IPS-15b (cell line): ENCODE measurements around the gene OS9.
"Not testable (repeated sequence)": the region's sequence is repeated elsewhere in the genome, so short reads cannot be mapped to it uniquely, and the experiment has no call there.

Experiments
- H3K27me3 ChIP-seq: one replicate; pipeline ENCODE4 v1.6.1; 2013; ENCODE audit warnings: low read length; ENCODE audit not compliant: control insufficient read depth, insufficient read depth
- H3K36me3 ChIP-seq: one replicate; pipeline ENCODE4 v1.6.1; 2013; ENCODE audit warnings: low read length; ENCODE audit not compliant: control insufficient read depth, insufficient read depth
- H3K4me1 ChIP-seq: one replicate; pipeline ENCODE4 v1.6.1; 2013; ENCODE audit warnings: mild to moderate bottlenecking, low read length; ENCODE audit not compliant: control insufficient read depth, insufficient read depth
- H3K4me3 ChIP-seq: one replicate; pipeline ENCODE4 v1.5.1; 2013; ENCODE audit warnings: low read depth, low read length
- H3K9ac ChIP-seq: one replicate; pipeline ENCODE4 v1.6.1; 2013; ENCODE audit warnings: low read depth, mild to moderate bottlenecking, low read length
- H3K9me3 ChIP-seq: one replicate; pipeline ENCODE4 v1.6.1; 2013; ENCODE audit warnings: mild to moderate bottlenecking, low read length; ENCODE audit not compliant: control insufficient read depth, insufficient read depth

Gene OS9

DNA sequence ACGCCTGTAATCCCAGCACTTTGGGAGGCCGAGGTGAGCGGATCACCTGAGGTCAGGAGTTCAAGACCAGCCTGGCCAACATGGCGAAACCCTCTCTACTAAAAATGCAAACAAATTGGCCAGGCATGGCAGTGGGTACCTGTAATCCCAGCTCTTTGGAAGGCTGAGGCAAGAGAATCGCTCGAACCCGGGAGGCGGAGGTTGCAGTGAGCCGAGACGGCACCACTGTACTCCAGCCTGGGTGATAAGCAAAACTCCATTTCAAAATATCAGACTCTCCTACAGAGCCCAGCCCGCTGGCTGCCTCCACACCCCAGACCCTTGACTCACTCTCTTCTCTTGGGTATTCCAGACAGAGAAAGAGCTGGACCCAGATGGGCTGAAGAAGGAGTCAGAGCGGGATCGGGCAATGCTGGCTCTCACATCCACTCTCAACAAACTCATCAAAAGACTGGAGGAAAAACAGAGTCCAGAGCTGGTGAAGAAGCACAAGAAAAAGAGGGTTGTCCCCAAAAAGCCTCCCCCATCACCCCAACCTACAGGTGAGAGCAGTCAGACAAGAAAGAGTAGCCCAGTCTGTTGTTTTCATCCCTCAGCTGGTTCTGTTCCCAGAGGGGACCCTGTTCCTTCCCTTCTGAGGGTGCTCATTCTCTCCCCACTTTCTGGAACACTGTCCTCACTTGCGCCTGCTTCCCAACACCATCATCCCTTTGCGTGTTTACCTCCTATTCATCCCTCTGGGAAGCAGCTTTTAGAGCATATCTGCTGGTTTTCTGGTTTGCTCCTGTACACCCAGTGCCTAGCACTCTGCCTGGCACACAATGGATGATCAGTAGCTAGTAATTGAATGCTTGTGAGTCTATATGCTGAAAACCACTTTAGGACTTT is 25.0 kb downstream of the OS9 start:
- Histone ChIP-seq H3K9ac (no peak overlapping the region), H3K4me3 (no peak overlapping the region), H3K4me1 (no peaks in the 10 kb centered on the region), H3K9me3 (no peaks in the 10 kb centered on the region), H3K36me3 (peaks cover 8% of the 10 kb centered on the region), H3K27me3 (peaks cover 11% of the 10 kb centered on the region)

DNA sequence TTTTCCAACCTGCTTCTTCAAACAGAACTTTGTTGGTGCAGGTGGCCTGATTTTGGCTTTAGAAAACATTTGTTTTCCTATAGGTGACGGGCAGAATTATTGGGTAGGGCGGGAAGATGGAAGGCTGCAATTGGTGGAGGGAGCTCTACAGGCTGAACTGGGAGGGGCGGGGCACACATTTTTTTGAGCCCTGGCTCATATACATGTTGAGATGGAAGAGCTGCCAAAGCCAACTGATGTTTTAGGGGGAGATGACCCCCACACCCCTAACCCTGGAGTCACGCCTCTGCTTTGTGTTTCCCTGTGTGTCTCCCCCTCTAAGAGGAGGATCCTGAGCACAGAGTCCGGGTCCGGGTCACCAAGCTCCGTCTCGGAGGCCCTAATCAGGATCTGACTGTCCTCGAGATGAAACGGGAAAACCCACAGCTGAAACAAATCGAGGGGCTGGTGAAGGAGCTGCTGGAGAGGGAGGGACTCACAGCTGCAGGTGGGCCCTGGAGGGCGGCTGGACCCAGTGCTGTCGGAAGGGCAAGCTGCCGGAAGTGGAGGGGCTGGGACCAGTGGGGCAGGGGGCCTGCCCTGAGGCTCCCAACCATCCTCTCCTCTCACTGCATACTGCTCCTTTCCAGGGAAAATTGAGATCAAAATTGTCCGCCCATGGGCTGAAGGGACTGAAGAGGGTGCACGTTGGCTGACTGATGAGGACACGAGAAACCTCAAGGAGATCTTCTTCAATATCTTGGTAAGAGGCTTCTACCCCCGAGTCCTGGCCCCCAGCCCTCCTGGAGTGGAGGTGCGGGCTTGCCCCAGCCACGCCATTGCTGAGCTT is 26.1 kb downstream of the OS9 start:
- Histone ChIP-seq H3K9me3 (no peaks in the 10 kb centered on the region), H3K4me3 (no peak overlapping the region), H3K4me1 (no peaks in the 10 kb centered on the region), H3K36me3 (peaks cover 8% of the 10 kb centered on the region), H3K9ac (no peak overlapping the region), H3K27me3 (peaks cover 22% of the 10 kb centered on the region)

DNA sequence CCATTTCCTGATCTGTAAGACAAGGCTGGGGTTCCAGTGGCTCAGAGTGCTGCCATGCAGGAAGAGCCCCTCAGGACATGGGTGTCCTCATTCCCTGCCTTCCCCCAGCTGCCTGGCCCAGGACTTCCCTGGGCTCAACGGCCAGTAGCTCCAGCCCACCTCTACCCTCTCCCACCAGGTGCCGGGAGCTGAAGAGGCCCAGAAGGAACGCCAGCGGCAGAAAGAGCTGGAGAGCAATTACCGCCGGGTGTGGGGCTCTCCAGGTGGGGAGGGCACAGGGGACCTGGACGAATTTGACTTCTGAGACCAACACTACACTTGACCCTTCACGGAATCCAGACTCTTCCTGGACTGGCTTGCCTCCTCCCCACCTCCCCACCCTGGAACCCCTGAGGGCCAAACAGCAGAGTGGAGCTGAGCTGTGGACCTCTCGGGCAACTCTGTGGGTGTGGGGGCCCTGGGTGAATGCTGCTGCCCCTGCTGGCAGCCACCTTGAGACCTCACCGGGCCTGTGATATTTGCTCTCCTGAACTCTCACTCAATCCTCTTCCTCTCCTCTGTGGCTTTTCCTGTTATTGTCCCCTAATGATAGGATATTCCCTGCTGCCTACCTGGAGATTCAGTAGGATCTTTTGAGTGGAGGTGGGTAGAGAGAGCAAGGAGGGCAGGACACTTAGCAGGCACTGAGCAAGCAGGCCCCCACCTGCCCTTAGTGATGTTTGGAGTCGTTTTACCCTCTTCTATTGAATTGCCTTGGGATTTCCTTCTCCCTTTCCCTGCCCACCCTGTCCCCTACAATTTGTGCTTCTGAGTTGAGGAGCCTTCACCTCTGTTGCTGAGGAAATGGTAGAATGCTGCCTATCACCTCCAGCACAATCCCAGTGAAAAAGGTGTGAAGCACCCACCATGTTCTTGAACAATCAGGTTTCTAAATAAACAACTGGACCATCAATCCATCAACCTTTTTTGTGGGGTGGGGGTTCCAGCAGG is 27.0 kb downstream of the OS9 start:
- Histone ChIP-seq H3K9ac (no peak overlapping the region), H3K27me3 (peaks cover 29% of the 10 kb centered on the region), H3K4me1 (no peaks in the 10 kb centered on the region), H3K36me3 (peaks cover 5% of the 10 kb centered on the region), H3K9me3 (no peaks in the 10 kb centered on the region), H3K4me3 (no peak overlapping the region)

DNA sequence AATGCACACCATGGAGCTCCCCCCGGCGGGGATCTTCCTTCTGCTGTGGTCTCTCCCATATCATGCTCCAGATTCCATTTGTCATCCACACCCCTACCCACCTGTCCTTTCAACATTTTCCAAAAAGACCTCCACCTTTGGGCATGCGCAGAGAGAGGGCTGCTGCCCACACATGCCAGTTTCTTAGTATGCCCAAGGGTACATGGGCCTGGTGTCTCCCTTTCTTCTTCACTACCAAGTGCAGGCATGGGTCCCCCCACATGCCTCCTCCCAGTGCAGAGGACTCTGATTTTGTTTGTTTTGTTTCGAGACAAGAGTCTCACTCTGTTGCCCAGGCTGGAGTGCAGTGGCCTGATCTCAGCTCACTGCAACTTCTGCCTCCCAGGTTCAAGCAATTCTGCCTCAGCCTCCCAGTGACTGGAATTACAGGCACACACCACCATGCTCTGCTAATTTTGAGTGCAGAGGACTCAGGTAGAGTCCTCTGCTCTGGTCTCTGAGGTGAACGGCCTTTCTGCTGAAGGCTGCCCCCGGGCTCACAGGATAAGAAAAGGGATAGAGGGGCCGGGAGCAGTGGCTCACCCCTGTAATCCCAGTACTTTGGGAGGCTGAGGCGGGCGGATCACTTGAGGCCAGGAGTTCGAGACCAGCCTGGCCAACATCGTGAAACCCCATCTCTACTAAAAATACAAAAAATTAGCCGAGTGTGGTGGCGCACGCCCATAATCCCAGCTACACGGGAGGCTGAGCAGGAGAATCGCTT is 28.1 kb downstream of the OS9 start:
- H3K27me3 ChIP-seq, result peaks cover 38% of the 10 kb centered on the region
- H3K36me3 ChIP-seq, H3K9ac ChIP-seq, H3K4me3 ChIP-seq, H3K9me3 ChIP-seq, H3K4me1 ChIP-seq: not testable (repeated sequence)

DNA sequence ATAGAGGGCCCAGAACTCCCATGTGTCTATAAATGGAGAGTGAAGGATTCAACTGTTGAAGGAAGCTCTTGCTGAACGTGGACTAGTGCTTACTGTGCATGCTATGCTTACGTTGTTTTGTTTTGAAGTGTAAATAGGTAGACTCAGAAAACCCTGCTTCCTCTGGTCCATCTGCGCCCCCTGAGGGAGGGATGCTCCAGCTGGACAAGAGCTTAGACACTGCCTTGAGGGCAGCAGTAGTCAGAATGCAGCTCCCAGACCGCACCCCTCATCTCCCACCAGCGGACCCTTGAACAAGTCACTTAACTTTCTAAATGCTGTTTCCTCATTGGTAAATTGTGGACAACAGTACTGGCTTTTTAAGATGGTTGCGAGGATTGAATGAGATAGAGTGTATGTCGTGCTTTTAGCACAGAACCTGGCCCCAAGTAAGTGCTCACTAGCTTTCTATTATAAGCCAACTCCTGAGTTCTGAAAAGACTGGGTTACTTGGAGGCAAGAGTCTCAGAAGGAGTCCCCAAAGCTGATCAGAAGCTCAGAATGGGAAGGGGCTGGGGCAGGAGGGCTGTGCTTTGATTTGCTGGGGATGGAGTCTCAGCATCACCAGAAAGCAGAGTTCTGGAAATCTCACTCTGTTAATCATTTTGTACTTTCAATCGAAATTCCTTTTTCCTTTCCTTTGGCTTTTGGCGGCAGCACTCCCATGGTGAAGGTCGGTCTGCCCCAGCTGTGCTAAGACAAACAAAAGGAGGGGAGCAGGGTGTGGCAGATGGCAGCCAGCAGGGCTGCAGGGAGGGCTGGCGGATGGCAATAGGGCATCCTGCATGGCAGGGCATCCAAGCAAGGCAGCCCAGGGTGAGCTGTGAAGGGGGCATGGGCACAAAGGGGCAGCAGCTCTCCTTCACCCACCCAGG is 29.0 kb downstream of the OS9 start:
- peaks cover 5% of the 10 kb centered on the region for H3K36me3 ChIP-seq
- no peak overlapping the region for H3K9ac ChIP-seq
- no peak overlapping the region for H3K4me3 ChIP-seq
- no peaks in the 10 kb centered on the region for H3K4me1 ChIP-seq
- H3K27me3 ChIP-seq, result peaks cover 48% of the 10 kb centered on the region
- no peaks in the 10 kb centered on the region for H3K9me3 ChIP-seq

DNA sequence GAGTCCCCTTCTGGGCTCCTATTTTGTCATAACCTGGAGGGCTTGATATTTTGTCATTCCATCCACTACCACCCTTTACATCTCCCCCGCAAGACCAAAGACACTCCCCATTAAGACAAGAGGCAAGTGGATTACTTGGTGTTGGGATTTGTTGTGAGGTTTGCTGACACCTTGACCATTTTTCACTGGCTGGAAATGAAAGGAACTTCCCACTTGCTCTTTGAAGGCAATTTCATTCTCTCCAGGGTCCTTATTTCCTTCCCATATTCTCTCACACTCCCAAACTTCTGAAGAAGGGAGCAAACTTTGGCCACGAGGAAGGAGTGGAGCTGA is 29.7 kb downstream of the OS9 start:
- peaks cover 5% of the 10 kb centered on the region for H3K36me3 ChIP-seq
- no peak overlapping the region for H3K4me3 ChIP-seq
- H3K27me3 ChIP-seq, result peaks cover 54% of the 10 kb centered on the region

DNA sequence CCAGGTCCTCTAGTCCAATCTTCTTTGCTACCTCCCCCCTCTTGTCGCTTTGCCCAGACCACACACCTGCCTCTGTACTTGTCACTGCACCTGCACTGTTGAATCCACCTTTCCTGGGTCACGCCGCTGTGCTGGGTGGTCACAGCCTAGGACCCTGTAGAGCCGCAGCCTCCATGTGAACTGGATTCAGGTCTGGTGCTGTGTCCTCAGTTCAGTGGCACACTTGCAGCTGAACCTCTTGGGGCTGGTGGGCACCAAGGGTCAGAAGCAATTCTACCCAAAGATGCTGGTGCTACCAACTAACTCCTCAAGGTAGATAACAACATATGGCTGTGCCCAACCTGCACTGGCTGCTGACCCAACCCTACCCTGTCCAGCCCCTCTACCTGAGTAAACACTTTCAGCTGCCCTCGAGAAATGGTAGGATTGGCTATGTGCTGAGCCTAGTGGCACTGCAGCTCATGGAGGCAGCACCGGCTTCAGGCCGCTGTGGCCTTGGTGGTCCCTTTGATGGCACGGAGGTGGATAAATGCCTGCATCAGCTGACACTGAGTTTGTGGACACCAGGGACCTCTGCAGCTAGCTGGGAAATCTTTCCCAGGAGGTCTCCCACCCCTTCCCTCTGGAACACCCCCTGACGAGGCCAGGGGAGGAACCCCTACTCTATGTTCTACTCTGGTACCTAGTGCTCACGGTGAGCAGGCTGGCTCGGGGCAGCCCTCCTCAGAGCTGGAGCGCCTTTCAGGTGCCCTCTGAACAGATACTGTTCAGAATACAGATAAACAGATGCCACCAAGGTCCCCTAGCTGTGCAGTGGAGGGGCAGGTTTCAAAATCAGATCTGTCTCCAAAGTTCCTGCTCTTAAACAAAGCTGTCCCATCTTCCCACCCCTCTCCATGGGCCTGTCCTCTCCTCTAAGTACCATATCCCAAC is 30.3 kb downstream of the OS9 start:
- H3K9me3 ChIP-seq, result no peaks in the 10 kb centered on the region
- H3K9ac ChIP-seq, result no peak overlapping the region
- H3K4me1 ChIP-seq, result no peaks in the 10 kb centered on the region
- H3K36me3 ChIP-seq, result peaks cover 5% of the 10 kb centered on the region
- H3K4me3 ChIP-seq, result no peak overlapping the region
- H3K27me3 ChIP-seq, result peaks cover 59% of the 10 kb centered on the region

More for the DNA sequence above, 29.7 kb downstream of the OS9 start:
- Histone ChIP-seq H3K9ac (no peak overlapping the region), H3K4me1 (no peaks in the 10 kb centered on the region), H3K9me3 (no peaks in the 10 kb centered on the region)

DNA sequence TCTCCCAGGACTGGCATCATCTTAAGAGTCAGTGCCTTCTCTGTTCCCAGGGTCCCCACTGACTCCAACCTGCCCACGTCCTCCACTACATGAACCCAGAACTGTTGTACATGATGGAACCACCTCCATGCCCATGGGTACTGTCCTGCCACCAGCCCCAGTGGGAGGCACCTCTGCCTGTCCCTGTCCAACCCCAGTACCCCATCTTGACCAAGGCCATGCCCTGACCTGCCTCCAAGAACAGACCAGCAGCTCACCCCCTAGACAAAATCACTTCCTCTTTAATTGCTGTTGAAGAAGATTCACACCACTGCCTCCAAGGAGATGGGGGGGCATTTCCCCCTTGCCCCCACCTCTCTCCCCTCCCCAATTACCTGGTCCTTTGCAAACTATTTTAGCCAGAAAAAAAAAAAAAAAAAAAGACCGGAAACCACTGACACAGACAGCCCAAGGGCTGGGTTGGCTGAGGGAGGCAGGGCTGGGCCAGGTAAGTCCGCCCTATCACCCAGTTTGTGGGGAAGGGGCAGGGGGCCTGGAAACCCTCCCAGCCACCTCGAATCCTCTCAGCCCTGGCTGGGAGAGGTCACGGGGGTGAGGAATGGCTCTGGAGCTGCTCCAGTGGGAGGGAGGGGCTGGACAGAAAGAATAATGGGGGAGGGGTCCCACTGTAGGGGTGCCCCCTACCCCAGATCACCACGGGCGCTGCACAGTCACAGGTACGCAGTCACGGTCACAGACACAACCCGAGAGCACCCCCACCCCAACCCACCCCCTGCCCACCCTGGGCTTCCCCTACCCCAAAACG is 31.2 kb downstream of the OS9 start:
- Histone ChIP-seq H3K9me3 (no peaks in the 10 kb centered on the region), H3K36me3 (peaks cover 4% of the 10 kb centered on the region), H3K9ac (no peak overlapping the region), H3K27me3 (peaks cover 68% of the 10 kb centered on the region), H3K4me1 (no peaks in the 10 kb centered on the region), H3K4me3 (peak overlapping the region; percentile 18)

DNA sequence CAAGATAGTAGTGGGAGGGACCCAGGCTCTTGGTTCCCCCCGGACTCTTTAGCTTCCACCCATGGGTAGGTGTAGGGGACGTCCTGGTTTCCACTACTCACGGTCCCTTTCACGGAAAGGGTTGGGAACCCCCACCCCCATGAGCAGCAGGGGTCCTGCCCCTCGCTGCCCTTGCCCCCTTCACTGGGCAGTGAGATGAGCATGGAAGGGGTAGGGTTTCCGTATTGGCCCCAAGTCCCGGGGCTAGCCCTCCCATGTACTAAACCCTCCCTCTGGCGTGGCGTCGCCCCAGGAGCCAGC is 31.9 kb downstream of the OS9 start:
- peaks cover 74% of the 10 kb centered on the region for H3K27me3 ChIP-seq
- H3K4me1 ChIP-seq, result no peaks in the 10 kb centered on the region
- no peak overlapping the region for H3K9ac ChIP-seq
- no peaks in the 10 kb centered on the region for H3K36me3 ChIP-seq
- H3K9me3 ChIP-seq, result no peaks in the 10 kb centered on the region
- H3K4me3 ChIP-seq, result peak overlapping the region; percentile 75
